SIG-M5 treated with dmso at 0.1 percent for 504 hours (cell line): ENCODE data around the gene STX7.

Experiments used
- DNase-seq: peaks from one replicate; lab custom pipeline; 2025; ENCODE audit not compliant: unreplicated experiment; lab: John Stamatoyannopoulos, UW

The STX7 gene

DNA sequence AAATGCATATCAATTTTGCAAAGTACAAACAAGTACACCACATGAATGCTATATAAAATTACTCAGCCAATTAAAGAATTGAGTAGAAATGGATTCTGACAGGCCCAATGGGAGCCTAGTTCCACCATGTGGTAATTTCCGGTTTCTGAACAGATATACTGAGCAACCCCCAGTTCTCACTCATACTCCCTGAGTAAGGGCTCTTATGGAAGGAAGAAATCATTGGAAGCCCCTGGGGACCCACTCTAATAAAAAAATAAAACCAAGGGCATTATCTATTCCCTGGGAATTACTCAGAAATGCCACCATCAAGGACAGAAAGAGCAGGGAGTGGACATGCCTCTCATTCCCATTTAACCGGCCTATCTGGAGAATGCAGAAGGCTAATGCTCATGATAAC is 34.6 kb downstream of the STX7 start:
- no peak for DNase-seq

DNA sequence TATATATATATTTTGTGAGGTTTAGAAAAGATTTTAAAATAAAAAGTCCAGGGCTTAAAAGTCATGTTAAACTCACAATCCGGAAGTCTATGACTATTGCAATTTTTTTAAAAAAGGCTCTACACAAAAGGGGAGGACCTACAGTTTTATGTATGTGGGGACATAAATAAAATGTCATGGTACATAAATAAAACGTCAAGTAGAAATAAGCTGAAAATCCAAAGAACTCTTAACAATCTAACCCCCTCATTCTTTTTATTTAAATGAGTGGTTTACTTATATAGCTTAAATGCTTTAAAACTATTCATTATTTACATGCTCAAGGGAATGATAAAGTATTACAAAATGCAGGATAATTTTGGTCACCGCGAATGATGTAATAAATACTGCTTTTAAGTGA is 36.2 kb downstream of the STX7 start:
- no peak for DNase-seq

DNA sequence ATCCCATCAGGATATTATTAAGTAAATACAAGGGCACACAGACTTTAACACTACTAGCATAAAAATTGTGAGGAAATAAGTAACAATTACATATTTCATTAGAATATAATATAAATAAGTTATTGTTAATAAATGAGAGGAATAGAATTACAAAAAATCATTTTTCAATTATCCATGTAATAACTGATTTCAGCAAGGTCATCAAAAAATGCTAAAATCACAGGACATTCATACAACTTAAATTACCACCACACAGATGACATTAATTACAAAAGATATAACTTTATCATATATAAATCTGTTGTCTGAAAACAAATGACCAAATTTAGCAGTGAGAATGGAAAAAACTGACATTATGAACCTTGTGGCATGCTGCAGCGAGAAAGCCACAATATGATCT is 37.0 kb downstream of the STX7 start:
- DNase-seq, result no peak

DNA sequence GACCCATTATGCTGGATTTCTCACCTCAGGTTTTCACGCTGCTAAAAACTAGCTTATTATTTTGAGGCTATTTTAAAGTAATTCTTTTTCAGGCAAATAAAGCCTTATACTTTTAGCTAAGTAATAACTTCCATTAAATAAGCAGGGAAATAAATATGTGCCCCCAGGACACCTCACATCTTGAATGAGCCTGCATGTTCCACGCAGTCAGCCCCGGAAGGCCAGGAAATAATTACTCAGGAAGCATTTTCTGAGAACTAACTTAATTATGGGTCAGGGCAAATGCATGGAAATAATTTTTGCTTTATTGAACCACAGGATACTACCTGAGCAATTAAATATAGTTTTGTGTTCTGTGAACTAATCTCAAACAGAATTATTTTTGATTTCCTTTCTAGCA is 41.1 kb downstream of the STX7 start:
- no peak for DNase-seq

DNA sequence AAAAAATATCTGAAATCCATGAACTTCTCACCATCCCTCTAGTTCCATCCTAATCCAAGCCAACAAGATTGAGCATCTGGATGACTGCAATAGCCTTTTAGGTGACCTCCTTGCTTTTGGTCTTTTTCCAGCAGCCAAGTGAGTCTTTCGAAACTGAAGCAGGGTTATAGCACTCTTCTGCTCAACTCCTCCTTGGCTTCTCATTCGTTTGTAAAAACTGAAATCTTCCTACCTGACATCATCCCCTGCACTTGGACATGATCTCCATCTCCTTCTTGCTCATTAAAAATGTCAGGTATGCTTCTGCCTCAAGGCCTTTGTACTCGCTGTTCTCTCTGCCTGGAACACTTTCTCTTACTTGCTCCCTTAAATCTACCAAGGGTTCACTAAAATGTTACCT is 46.0 kb downstream of the STX7 start:
- no peak for DNase-seq

- no peak for DNase-seq
These were observed 47.1 kb downstream of the STX7 start for GRCh38 chr6:132465530-132466485.

GRCh38 chr6:132464538-132465256 is 48.2 kb downstream of the STX7 start:
- DNase-seq, result no peak

DNA sequence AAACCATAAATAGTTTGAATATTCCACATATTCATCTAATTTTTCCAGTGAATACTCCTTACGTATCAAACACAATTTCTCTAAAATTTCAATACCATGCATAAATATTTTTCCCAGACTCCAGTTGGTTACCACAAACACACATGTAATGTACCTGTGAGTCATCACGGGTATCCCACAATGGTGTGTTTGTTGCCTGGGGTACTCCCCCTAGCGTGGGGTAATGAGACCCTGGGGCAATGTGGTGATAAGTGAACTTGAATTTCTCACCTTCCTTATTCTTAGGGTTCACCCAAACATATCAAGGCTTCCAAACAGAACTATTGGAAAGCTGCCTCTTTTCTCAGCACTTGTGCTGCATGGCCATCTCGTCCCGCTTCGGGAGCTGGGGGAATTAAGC is 51.0 kb downstream of the STX7 start:
- DNase-seq, result no peak

GRCh38 chr6:132459605-132459952 is 53.3 kb downstream of the STX7 start:
- no peak for DNase-seq

DNA sequence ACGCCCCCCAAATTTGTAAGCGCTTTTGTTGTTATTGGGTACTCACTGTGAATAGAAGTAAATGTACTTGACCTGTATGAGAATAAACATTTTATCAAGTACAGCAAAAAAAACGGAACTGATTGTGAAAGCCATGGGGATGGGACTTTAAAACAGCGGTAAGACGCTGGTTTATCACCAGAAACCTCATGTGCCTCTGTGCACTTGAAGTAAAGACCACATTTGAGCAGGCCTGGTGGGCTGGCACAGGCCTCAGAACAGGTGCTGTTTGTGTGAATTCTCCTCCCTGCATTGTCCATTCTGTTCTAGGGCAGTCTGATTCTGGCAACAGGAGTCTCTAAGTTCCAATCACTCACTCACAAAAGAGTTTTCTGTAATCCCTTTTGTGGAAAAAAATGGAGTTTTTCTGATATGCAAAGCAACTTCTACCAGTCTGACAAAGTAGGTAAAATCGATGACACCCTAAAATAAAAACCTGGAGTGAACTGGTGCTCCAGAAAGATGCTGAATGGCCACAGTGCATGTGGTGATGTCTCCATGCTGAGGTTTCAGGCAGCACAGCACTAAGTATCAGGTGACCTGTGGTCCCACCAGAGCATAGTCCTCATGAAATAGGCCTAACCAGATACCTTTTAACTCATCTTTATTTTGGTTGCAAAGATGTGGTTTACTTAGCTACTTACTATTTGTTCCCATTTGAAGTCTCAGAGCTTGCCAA is 53.9 kb downstream of the STX7 start:
- DNase-seq, result no peak

DNA sequence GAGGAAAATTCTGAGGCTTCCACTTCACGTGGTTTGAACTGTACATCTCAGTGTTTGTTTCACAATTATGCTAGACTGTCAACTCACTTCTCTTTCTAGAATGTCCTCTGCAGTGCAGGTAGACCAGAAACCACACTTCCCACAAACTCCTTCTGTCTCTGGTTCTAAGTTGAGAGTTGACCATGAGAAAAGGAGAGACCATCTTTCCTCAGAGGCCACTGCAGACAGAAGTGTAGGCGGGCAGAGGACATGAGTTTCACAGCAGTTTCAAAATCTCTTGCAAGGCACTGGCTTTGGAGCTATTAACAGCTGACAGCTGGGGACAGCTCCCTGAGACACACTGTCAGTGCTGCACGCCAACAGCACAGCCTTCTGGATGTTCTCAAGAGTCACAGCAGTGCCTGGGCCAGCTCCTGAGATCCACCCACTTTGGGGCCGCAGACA is 56.2 kb downstream of the STX7 start:
- no peak for DNase-seq

- no peak for DNase-seq
These were observed 66.1 kb downstream of the STX7 start for GRCh38 chr6:132446855-132447241.

DNA sequence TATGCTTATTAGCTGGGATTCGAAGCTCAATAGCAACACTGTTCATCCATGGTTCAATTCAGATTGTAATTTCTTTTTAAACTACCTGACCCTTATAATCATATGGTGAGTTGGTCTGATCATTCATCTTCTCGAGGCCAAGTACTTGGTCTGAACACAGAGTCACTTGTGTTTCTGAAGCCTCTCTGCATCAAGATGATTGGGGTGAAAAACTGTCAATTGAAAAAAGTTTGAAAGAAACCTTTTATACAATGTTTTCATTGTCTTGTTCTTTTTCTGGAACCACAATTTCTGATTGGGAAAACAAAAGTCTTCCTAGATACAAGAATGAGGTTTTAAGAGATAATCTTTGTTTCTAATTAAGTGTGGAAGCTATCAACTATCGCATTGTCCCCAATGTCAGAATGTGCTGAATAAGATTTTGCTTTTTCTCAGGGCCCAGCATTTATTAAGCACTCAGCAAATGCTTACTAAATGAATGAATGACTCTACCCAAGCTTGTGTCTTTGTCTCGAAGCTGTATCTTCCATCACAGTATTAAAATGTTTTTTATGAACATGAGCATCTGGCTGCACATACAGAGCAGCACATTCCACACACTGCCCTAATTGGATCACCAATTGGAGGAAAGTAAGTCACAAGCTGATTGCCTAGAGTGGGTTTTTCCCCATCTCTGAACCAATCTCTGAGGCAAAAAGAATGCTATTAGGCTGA is 66.6 kb downstream of the STX7 start:
- DNase-seq, result no peak

DNA sequence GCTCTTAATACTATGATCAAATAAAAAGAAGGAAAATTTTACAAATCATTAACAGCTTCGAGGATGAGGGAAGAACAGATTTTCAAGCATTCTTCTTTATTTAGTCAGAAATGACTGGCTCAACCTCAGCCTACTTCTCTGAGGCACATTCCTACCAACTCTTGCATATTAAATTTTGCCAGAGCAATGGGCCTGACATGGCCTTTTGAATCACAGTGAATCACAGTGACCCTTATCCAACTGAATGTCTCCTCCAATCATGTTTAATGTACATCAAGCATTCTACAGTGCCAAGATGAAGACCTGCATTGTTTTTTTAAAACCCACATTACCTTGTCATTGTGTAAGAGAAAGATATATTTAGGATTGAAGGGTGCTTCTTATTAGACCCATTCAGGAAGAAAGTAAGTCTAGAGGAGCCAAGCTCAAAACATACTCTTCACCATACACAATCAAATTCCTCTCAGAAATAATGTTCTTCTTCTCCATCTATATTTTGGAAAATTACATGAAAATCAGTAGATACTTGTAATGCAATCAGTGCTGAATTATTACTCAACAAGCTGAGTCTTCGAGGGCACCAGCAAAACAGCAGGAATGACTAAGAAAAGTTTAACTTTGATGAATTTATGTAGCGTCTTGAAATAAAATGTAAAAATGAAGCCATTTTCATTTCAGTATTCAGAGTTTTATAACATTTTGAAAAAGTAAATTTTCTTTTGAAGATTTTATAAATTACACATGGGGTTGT is 67.5 kb downstream of the STX7 start:
- no peak for DNase-seq

- DNase-seq, result no peak
These were observed 69.7 kb downstream of the STX7 start for GRCh38 chr6:132443206-132443605.

DNA sequence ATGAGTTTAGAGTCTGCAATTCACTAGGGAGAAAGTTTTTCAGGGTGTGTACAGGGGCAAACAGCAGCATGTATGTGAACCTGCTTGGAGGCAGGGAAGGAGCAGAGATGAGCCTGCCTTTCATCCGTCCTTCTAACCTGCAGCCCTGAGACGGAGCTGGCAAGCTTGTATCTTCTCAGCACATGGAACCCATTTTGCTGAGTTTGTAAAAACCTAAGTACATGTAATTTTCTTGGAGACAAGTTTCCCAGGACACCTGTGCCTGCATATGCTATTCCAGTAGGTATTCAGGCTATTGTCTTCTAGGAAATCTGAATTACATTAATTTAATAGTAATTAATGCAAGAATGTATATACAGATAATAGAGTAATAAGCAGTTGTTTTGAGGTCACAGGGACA is 82.8 kb downstream of the STX7 start:
- no peak for DNase-seq

GRCh38 chr6:132425176-132425575 is 87.7 kb downstream of the STX7 start:
- no peak for DNase-seq

DNA sequence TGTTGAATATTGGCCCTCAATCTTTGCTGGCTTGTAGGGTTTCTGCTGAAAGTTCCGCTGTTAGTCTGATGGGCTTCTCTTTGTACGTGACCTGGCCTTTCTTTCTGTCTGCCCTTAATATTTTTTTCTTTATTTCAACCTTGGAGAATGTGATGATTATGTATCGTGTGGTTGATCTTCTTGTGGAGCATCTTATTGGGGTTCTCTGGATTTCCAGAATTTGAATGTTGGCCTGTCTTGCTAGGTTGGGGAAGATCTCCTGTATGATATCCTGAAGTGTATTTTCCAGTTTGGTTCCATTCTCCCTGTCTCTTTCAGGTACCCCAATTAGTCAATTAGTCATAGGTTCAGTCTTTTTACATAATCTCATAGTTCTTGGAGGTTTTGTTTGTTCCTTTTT is 89.1 kb downstream of the STX7 start:
- no peak for DNase-seq

DNA sequence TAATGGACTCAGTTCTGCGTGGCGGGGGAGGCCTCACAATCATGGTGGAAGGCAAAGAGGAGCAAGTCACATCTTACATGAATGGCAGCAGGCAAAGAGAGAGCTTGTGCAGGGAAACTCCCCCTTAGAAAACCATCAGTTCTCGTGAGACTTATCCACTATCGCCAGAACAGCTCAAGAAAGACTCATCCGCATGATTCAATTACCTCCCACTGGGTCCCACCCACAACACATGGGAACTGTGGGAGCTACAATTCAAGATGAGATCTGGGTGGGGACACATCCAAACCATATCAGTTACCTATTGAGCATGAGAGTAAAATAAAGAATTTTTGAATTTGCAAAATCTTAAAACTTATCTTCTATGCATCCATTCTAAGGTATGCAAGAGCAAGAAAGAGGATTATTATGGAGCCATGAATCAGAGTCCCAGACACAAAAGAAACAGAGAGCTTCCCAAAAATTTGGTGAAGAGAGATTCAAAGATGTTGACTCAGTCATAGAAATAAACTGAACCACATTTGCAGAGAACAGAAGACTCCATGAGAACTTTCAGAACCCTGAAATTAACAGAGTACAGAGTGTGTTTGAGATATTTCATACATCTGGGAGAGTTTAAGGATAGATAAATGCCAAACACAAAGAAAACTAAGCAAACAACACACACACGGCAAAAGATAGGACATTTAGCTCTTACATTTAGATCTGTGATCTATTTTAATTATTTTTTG is 94.5 kb downstream of the STX7 start:
- DNase-seq, result no peak

DNA sequence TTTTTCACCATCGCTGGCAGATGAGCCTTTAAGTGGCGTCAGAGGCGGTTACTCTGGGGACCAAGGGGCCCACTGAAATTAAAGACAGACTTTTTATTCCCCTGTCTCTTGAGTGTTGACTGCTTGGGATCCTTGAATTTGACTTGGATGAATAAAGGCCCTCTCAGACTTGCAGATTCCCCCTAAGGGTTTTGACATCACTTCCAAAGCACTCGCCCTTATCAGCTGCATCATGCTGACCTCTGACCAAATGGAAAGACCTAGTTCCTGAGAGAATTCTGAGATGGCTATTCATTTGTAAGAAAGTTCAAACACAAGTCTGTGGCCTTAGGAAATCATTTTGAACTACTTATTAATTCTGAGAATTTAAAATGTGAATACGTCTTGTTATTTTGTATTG is 98.2 kb downstream of the STX7 start:
- no peak for DNase-seq
